ENCODE measurements around the gene TBC1D8. TPM values are rescaled to one million over a fixed set of nuclear protein-coding genes. Genes with fewer than 3 reads are reported as not detected.

Gene TBC1D8
- total and polyA plus RNA-seq, 9 of the 15 experiments (the other 6 are each of a cell fraction or from before 2014, with no cell fraction given): 0.36 to 1.3 (median 0.82) TPM

- TF ChIP-seq TEAD4 (IDR thresholded peaks at IDR 0.05; ENCODE audit: low read length) (peak; percentile 47; the same call in 1 of the 2 replicates), TEAD4 (CRISPR knock-in tag; IDR thresholded peaks at IDR 0.05; ENCODE audit: borderline replicate concordance) (peak; percentile 100), MAFG (tag; conservative IDR thresholded peaks at IDR 0.05) (no peak), ZNF263 (CRISPR knock-in tag; IDR thresholded peaks at IDR 0.05; ENCODE audit: borderline replicate concordance) (peak; percentile 92), MLLT1 (IDR thresholded peaks at IDR 0.05) (0 out of 4 replicates have a peak, but pooled peaks of 1 of the 2 experiments have one; percentile 10), YBX1 (IDR thresholded peaks at IDR 0.05) (no peak), FOXP1 (CRISPR knock-in tag; IDR thresholded peaks at IDR 0.05) (peak; percentile 100), HMGXB4 (CRISPR knock-in tag; IDR thresholded peaks at IDR 0.05) (peak; percentile 99), TAF1 (IDR thresholded peaks at IDR 0.05; ENCODE audit: control insufficient read depth, extremely low read depth, insufficient read depth, low read length, severe bottlenecking) (peak; percentile 100), ASH1L (IDR thresholded peaks at IDR 0.05; ENCODE audit: borderline replicate concordance, low read depth, partially characterized antibody) (peak; percentile 68), ILF3 (IDR thresholded peaks at IDR 0.05; ENCODE audit: borderline replicate concordance) (peak; percentile 81; the same call in 1 of the 2 replicates), RBFOX2 (IDR thresholded peaks at IDR 0.05; ENCODE audit: low read depth, low read length) (peak; percentile 100), ZBTB33 (CRISPR knock-in tag; IDR thresholded peaks at IDR 0.05) (peak; percentile 99), PHB2 (IDR thresholded peaks at IDR 0.05; ENCODE audit: low read depth) (no peak), SIX5 (IDR thresholded peaks at IDR 0.05; ENCODE audit: borderline replicate concordance in 1 of 2, insufficient read depth in 1 of 2, low read depth in 1 of 2, low read length in 2 of 2) (peak in 1 of 2 experiments; percentile 16; a peak in 1 of 4 replicates), SREBF1 (IDR thresholded peaks at IDR 0.05; ENCODE audit: borderline replicate concordance, low read depth, low read length) (no peak), CSDE1 (IDR thresholded peaks at IDR 0.05) (0 out of 4 replicates have a peak, but pooled peaks of 1 of the 2 experiments have one; percentile 49), ESRRA (IDR thresholded peaks at IDR 0.05; ENCODE audit: borderline replicate concordance, low read depth) (peak; percentile 33; the same call in 1 of the 2 replicates), MYC (IDR thresholded peaks at IDR 0.05; ENCODE audit: low read depth, low read length) (peak; percentile 96), MYC (CRISPR knock-in tag; IDR thresholded peaks at IDR 0.05; ENCODE audit: borderline replicate concordance, low read depth) (peak; percentile 67; the same call in 1 of the 2 replicates), HIVEP1 (CRISPR knock-in tag; IDR thresholded peaks at IDR 0.05) (peak; percentile 57; the same call in 1 of the 2 replicates), TEAD2 (tag; IDR thresholded peaks at IDR 0.05) (no peak)
These were observed 149.3 kb downstream of the TBC1D8 start, which contains the start of gene RPL31 (continued) for GRCh38 chr2:101001691-101002561.

Data from K562 (cell line).